Choroid plexus epithelial cell (primary cell): ENCODE measurements around the gene ELF5.
A peak's percentile ranks its signal among the peaks of the same experiment; 100 is the strongest.

ENCODE experiments used
- DNase-seq: peaks from one replicate; pipeline ENCODE4 v3.0.0-alpha.2; 2010; ENCODE audit warnings: low read depth
- H3K4me3 ChIP-seq: 2 replicates; pipeline ENCODE4 v1.5.1; 2011; ENCODE audit warnings: low read depth, mild to moderate bottlenecking, control low read depth, low read length, moderate library complexity
- CTCF ChIP-seq: conservative IDR thresholded peaks from 2 replicates; pipeline ENCODE4 v1.5.1; 2011; ENCODE audit warnings: low read depth, mild to moderate bottlenecking, control low read depth, inconsistent platforms, low read length, moderate library complexity

The ELF5 gene

DNA sequence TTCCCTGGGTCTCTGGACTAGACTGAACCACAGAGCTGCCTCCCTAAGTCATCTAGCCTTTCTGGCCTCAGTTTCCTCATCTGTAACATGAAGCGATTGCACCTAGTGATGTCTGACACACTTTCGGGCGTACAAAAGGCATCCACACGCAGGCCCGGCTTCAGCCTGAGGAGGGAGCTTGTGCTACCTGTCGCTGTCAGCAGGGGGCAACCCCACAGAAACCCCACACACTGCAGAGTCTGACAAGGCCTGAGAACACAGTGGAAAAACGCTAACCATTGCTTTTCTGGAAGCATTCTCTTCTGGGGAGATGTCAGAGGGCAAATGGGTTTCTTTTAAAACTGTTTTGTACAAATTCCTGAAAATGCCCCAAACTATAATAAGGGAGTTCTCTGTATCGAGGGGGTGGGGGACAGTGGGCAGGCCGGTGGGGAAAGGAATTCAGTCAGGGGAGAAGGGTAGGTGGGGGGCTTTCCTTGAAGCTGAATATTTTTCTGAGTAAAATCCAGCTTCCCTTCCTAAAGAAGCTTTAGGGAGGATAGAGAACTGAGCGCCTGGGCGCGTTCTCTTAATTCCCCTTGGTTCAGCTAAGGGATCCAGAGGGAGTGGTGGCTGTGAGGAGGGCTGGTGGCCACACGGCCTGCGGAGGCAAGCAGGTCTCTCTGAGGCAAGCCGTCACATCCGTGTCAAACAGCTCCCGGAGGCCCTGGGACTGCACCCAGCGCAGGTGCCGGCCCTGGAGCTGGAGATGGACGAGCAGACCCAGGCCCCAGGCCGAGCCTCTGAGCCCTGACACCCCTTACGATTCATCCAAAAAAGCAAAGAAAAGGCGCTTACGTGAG is 533 bp downstream of the ELF5 start:
- no peak overlapping the region for H3K4me3 ChIP-seq
- peak; percentile 75 for DNase-seq

DNA sequence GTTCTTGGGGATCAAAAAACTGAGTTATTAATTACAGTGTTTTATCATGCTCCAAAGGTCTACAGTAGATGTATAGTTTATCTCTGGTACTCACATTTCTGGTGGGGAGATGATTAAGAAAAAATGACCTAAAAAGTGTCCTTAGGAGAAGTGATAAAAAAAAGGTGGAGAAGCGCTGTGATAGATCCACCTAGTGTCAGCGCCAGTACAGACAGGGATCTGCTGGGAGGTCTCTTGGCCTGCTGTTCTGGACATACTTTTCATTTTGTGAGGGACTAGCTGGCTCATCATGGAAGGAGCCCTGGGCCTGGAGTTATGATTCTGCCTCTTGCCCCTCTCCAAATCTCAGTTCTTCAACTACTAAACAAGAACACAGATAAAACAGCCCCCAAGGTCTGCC is 2.9 kb downstream of the ELF5 start:
- H3K4me3 ChIP-seq = no peak overlapping the region
- TF ChIP-seq CTCF = no peak
- DNase-seq = no peak

More for the DNA sequence above, 533 bp downstream of the ELF5 start:
- peak; percentile 92 for TF ChIP-seq CTCF

DNA sequence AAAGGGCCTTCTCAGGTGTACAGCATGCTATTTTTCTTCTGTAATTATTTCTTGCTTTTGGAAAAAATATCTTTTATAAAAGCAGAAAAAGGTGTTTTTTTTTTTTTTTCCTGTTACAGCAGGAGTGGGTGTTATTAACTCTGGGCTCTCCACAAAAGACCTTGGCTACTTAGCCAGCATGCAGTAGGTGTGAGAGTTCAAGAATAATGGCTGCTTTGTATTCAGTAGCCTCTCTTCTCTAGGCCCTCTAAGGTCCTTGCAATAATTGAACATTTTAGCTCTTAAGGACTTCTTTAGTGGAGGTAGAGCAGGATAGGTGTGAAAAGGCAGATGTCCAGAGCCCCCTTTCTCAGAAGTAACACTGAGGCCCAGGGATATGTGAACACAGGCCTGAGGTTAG is 3.4 kb downstream of the ELF5 start:
- no peak overlapping the region for H3K4me3 ChIP-seq
- no peak for TF ChIP-seq CTCF
- no peak for DNase-seq

DNA sequence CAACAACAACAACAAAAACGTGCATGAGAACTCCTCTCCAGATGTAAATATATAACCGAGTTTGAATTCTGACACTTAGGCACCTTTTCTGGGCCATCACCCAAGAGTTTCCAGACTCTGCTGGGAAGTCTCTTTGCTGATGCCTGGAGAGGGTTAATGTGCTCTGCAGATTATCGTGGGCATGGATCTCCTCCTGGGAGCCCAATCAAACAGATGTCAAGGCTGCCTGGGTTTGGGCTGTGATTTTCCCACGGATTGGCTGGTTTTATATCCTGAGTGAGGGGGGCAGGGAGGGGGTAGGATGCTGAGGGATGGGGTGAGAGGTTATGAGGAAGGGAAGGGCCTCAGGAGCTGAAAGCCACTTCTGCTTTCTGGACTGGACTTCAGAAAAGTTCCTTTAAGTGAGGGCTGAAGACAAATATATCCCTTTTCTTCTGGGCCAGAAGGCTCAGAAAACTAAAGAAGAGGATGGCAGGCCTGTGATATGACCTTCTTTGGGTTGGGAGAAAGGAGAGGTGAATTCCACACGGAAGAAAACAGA is 4.2 kb downstream of the ELF5 start:
- DNase-seq = no peak
- TF ChIP-seq CTCF = no peak
- no peak overlapping the region for H3K4me3 ChIP-seq

GRCh38 chr11:34508524-34508923 is 5.1 kb downstream of the ELF5 start:
- no peak overlapping the region for H3K4me3 ChIP-seq
- no peak for DNase-seq
- TF ChIP-seq CTCF = no peak

GRCh38 chr11:34507610-34508009 is 6.0 kb downstream of the ELF5 start:
- no peak for DNase-seq
- TF ChIP-seq CTCF = no peak
- H3K4me3 ChIP-seq = no peak overlapping the region

GRCh38 chr11:34507156-34507555 is 6.4 kb downstream of the ELF5 start:
- H3K4me3 ChIP-seq = no peak overlapping the region
- no peak for DNase-seq
- TF ChIP-seq CTCF = no peak
